Spleen (tissue), 11 donors: ENCODE data around the gene ALDH1A1. TPM values are rescaled to one million over a fixed set of nuclear protein-coding genes. Genes with fewer than 3 reads are reported as not detected.
A peak's percentile ranks its signal among the peaks of the same experiment; 100 is the strongest.

Experiments
- DNase-seq: peaks from one replicate; pipeline ENCODE4 v3.0.0-alpha.2; 2020
- H3K27ac ChIP-seq, 8 donors: fragments of 200-600 bp; sonication (generic) in 7 of 8; 1 replicate in 4 of 8; 2 replicates in 4 of 8; pipeline versions ENCODE4 v1.5.0 to v1.8.0; 2016 to 2021; ENCODE audit warnings: inconsistent platforms in 4 of 8, mild to moderate bottlenecking in 4 of 8, moderate library complexity in 1 of 8
- H3K27me3 ChIP-seq, 7 donors: fragments of 200-600 bp; sonication (generic) in 6 of 7; replicated peaks in 1 of 7; 1 replicate in 4 of 7; 2 replicates in 3 of 7; pipeline versions ENCODE4 v1.5.0 to v1.8.0; 2016 to 2021; ENCODE audit warnings: inconsistent platforms in 3 of 7, mild to moderate bottlenecking in 1 of 7
- H3K36me3 ChIP-seq, 6 donors: fragments of 200-600 bp; sonication (generic) in 5 of 6; 1 replicate in 4 of 6; 2 replicates in 2 of 6; pipeline versions ENCODE4 v1.5.0 to v1.8.0; 2016 to 2021; ENCODE audit warnings: inconsistent platforms in 2 of 6
- H3K4me1 ChIP-seq, 6 donors: fragments of 200-600 bp; sonication (generic) in 5 of 6; 1 replicate in 3 of 6; 2 replicates in 3 of 6; pipeline versions ENCODE4 v1.5.0 to v1.8.0; 2016 to 2021; ENCODE audit warnings: inconsistent platforms in 3 of 6
- H3K4me3 ChIP-seq, 8 donors: fragments of 200-600 bp; sonication (generic) in 7 of 8; 1 replicate in 4 of 8; 2 replicates in 4 of 8; pipeline versions ENCODE4 v1.5.0 to v1.8.0; 2016 to 2021; ENCODE audit warnings: inconsistent platforms in 4 of 8, mild to moderate bottlenecking in 4 of 8, moderate library complexity in 2 of 8
- H3K9me3 ChIP-seq, 8 donors: fragments of 200-600 bp; sonication (generic) in 7 of 8; 1 replicate in 4 of 8; 2 replicates in 4 of 8; pipeline versions ENCODE4 v1.5.0 to v1.8.0; 2016 to 2021; ENCODE audit warnings: inconsistent platforms in 4 of 8
- CTCF ChIP-seq, 11 experiments: fragments of 200-600 bp in 7 of 11; fragments of 450-650 bp in 4 of 11; sonication (generic) in 4 of 11; IDR thresholded peaks in 8 of 11; conservative IDR thresholded peaks in 3 of 11; 1 replicate in 7 of 11; 2 replicates in 4 of 11; pipeline versions ENCODE4 v1.4.0 to v1.8.0; 2016 to 2021; ENCODE audit warnings: antibody characterized with exemption in 11 of 11, inconsistent platforms in 4 of 11, mild to moderate bottlenecking in 1 of 11
- POLR2A ChIP-seq, 3 donors: fragments of 450-650 bp; IDR thresholded peaks; one replicate each; pipeline ENCODE4 v1.5.1; 2017; ENCODE audit warnings: antibody characterized with exemption in 3 of 3, mild to moderate bottlenecking in 1 of 3
- POLR2AphosphoS5 ChIP-seq, 3 donors: sonication (generic); formaldehyde crosslinking; IDR thresholded peaks; one replicate each; pipeline ENCODE4 v1.5.1; 2017; ENCODE audit warnings: antibody characterized with exemption in 3 of 3
- WGBS, 5 donors: extraction: QIAGEN DNeasy Blood & Tissue Kit in 3 of 5; methylation state at CpG; one replicate each; pipeline versions ENCODE4 v1.1.5 to v1.1.7; 2013 to 2018; 5-methylcytosine and 5-hydroxymethylcytosine counted together
- intact Hi-C: fragments of 100-400 bp; cut with DNase I; formaldehyde crosslinking; loops from one replicate; pipeline ENCODE4 v1.15.0; 2023; ENCODE audit warnings: low total_unique reads
- polyA plus RNA-seq, 3 donors: library from polyadenylated mRNA; stranded (reverse); fragments of 200-250 nt; gene quantifications; one replicate each; pipeline ENCODE4 v1.2.1, GENCODE V29; 2013
- total RNA-seq, 7 donors: library from RNA; depleted of rRNA in 3 of 7; stranded (reverse); fragments of >200 nt in 3 of 7; fragmentation: NEBNext Ultra II Directional in 4 of 7; extraction: Animal tissue kit (Norgen Biotek cat#: 25700) in 4 of 7; gene quantifications; one replicate each; pipeline versions ENCODE4 v1.1.0 to v1.2.1, GENCODE V29; 2016 to 2021
- donor health status: healthy with polysubstance abuse.
- donor health status: DM: no; HTN: no; CAD: no; lungs with moderate emphysema.
- donor health status: DM: no; HTN: no; CAD: no.
- donor health status: Bipolar disorder and iron deficiency.
- donor health status: healthy.
- donor health status: DM: no; HTN: no; CAD: no.
- donor health status: DM: yes; HTN: yes; CAD: no.

ALDH1A1 gene
- total and polyA plus RNA-seq, 10 donors = 19.1 to 129 (median 64.4) TPM

- Histone ChIP-seq H3K4me3 (peak overlapping the region in 2 of 8 donors; percentile 4 to 16), H3K9me3 (no peaks in the 10 kb centered on the region), H3K27ac (peak overlapping the region in 7 of 8 donors; percentile 14 to 87 (median 75)), H3K36me3 (no peaks in the 10 kb centered on the region), H3K4me1 (peaks cover 0 to 52% (median 27%) of the 10 kb centered on the region in 6 donors), H3K27me3 (peaks cover 0 to 5% (median 0%) of the 10 kb centered on the region in 7 donors)
- DNase-seq = no peak
- intact Hi-C loops = no loop called here
- 18 to 39% (median 30%) methylated on average over 3 of the region's 3 CpGs for WGBS, 5 donors
- no peak for TF ChIP-seq CTCF (IDR thresholded peaks at IDR 0.05 in 8 of 11, conservative IDR thresholded peaks at IDR 0.05 in 3 of 11)
- no peak for TF ChIP-seq POLR2AphosphoS5 (IDR thresholded peaks at IDR 0.05)
- TF ChIP-seq POLR2A (IDR thresholded peaks at IDR 0.05) = no peak
Measured at GRCh38 chr9:72947984-72948465, 4.8 kb downstream of the ALDH1A1 start.

DNA sequence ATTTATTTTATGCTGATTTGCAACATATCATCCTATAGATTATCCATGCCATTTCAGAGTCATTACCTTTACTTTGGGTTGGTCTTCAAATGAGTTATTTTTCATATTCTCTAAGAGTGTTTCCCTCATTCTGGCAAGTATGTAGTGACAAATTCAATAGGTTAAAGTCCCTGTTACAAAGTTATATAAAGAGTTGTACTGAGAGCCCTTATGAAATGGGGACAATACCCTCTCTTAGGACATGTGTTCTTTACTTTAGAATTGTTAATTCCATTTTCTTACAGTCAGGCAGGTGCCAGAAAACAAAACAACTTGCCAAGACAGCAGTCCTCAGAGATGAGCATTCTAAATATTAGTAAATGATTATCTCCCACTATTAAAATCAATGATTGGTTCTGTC lies 6.0 kb downstream of the ALDH1A1 start:
- no peaks in the 10 kb centered on the region for H3K9me3 ChIP-seq
- no peaks in the 10 kb centered on the region for H3K36me3 ChIP-seq
- peaks cover 0 to 5% (median 0%) of the 10 kb centered on the region in 7 donors for H3K27me3 ChIP-seq
- peaks cover 0 to 40% (median 19%) of the 10 kb centered on the region in 6 donors for H3K4me1 ChIP-seq
- no peak for DNase-seq
- no peak overlapping the region for H3K4me3 ChIP-seq
- intact Hi-C loops = no loop called here
- H3K27ac ChIP-seq = peak overlapping the region in 1 of 8 donors; percentile 10
- no peak for TF ChIP-seq CTCF (IDR thresholded peaks at IDR 0.05 in 8 of 11, conservative IDR thresholded peaks at IDR 0.05 in 3 of 11)

GRCh38 chr9:72946318-72946717 lies 6.5 kb downstream of the ALDH1A1 start:
- H3K4me1 ChIP-seq = peaks cover 0 to 35% (median 16%) of the 10 kb centered on the region in 6 donors
- no peaks in the 10 kb centered on the region for H3K9me3 ChIP-seq
- intact Hi-C loops = no loop called here
- WGBS, 5 donors = 80 to 93% (median 88%) methylated on average over 3 of the region's 3 CpGs
- no peak overlapping the region for H3K4me3 ChIP-seq
- H3K27ac ChIP-seq = no peak overlapping the region
- no peaks in the 10 kb centered on the region for H3K36me3 ChIP-seq
- TF ChIP-seq POLR2AphosphoS5 (IDR thresholded peaks at IDR 0.05) = no peak
- no peak for TF ChIP-seq POLR2A (IDR thresholded peaks at IDR 0.05)
- no peak for TF ChIP-seq CTCF (IDR thresholded peaks at IDR 0.05 in 8 of 11, conservative IDR thresholded peaks at IDR 0.05 in 3 of 11)
- no peak for DNase-seq
- H3K27me3 ChIP-seq = peaks cover 0 to 5% (median 0%) of the 10 kb centered on the region in 7 donors

GRCh38 chr9:72945391-72945790 lies 7.5 kb downstream of the ALDH1A1 start:
- Histone ChIP-seq H3K36me3 (no peaks in the 10 kb centered on the region), H3K9me3 (no peaks in the 10 kb centered on the region), H3K4me1 (peaks cover 0 to 26% (median 13%) of the 10 kb centered on the region in 6 donors), H3K4me3 (no peak overlapping the region), H3K27me3 (peaks cover 0 to 5% (median 0%) of the 10 kb centered on the region in 7 donors), H3K27ac (no peak overlapping the region)
- TF ChIP-seq POLR2A (IDR thresholded peaks at IDR 0.05) (no peak), POLR2AphosphoS5 (IDR thresholded peaks at IDR 0.05) (no peak), CTCF (IDR thresholded peaks at IDR 0.05 in 8 of 11, conservative IDR thresholded peaks at IDR 0.05 in 3 of 11) (no peak)
- 69 to 81% (median 74%) methylated on average over 3 of the region's 3 CpGs for WGBS, 5 donors
- no peak for DNase-seq
- intact Hi-C loops = no loop called here
